Dendritic cell treated with granulocyte-macrophage colony-stimulating factor and Interleukin-4, amounts not matched to agents 40 ng/mL and 50 ng/mL, for 4 days (primary cell): ENCODE data around the gene WNT4.

Experiments
- H3K27ac Mint-ChIP-seq: one replicate; pipeline ENCODE4 v1.8.0; 2022; ENCODE audit warnings: mild to moderate bottlenecking, mixed read lengths
- H3K27me3 Mint-ChIP-seq: one replicate; pipeline ENCODE4 v1.8.0; 2022; ENCODE audit warnings: mild to moderate bottlenecking, mixed read lengths
- H3K36me3 Mint-ChIP-seq: one replicate; pipeline ENCODE4 v1.8.0; 2022; ENCODE audit warnings: low read depth, mixed read lengths
- H3K4me1 Mint-ChIP-seq: one replicate; pipeline ENCODE4 v1.8.0; 2022; ENCODE audit warnings: low read depth, mixed read lengths
- H3K4me3 Mint-ChIP-seq: one replicate; pipeline ENCODE4 v1.8.0; 2022; ENCODE audit warnings: mild to moderate bottlenecking, moderate library complexity, mixed read lengths
- H3K9me3 Mint-ChIP-seq: one replicate; pipeline ENCODE4 v1.8.0; 2022; ENCODE audit warnings: mixed read lengths
- intact Hi-C: fragments of 100-400 bp; cut with micrococcal nuclease; formaldehyde crosslinking; loops from one replicate; pipeline ENCODE4 v1.15.0; 2022

Gene WNT4

DNA sequence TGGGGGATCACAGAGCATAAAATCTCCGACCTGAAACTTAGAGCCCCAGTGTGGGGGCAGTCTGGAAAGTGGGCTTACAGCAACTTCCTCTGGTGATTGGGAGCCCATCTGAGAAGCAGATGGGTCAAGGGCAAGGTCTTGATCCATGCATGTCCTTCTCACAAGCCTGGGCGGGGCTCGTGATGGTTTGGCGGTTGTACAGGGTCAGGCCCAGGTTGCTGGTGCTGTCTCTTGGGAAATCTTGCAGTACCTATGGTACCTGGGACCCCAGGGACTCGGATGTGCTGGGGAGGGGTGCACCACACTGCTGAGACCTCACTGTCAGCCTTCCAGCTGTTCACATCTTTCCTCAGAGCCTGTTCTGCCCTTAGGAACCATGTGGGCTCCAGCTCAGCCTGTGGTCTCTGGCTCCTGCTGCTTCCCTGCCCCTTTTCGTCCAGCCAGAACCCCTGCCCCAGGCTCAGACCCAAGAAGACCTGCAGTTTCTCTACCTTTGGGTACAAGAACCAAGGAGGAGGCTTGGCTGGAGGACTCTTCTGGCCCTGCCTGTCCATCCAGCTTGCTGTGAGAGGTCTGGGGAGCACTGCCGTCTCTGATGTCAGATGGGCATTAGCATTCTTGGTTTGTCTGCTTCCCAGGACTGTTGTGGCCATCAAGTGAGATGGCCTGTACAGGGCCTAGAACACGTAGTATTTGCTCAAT, 24.5 kb downstream of the WNT4 start:
- H3K4me1 Mint-ChIP-seq = peaks cover 14% of the 10 kb centered on the region
- H3K27ac Mint-ChIP-seq = no peak overlapping the region
- peaks cover 81% of the 10 kb centered on the region for H3K36me3 Mint-ChIP-seq
- no peak overlapping the region for H3K4me3 Mint-ChIP-seq
- H3K9me3 Mint-ChIP-seq = no peaks in the 10 kb centered on the region
- intact Hi-C loops = no loop called here
- no peaks in the 10 kb centered on the region for H3K27me3 Mint-ChIP-seq

DNA sequence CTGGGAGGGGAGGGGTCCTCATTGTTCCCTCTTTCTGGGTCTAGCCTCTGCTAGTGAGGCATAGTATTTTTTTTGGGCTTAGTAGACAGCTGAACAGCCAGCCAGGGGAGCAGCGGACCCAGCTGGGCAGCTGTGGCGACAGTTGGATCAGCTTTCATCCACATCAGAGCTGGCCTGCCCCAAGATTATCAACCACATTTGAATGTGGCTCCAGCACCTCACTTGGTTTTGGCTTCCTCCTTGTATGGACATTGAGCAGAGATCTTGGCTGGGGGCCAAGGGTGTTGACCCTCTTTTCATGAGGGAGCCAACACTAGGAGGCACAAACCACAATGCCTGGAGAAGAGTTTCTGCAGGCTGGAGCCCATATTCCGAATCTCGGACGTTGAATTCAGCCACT, 25.0 kb downstream of the WNT4 start:
- H3K36me3 Mint-ChIP-seq = peaks cover 87% of the 10 kb centered on the region
- H3K27me3 Mint-ChIP-seq = no peaks in the 10 kb centered on the region
- no peak overlapping the region for H3K4me3 Mint-ChIP-seq
- intact Hi-C loops = no loop called here
- H3K27ac Mint-ChIP-seq = no peak overlapping the region
- peaks cover 14% of the 10 kb centered on the region for H3K4me1 Mint-ChIP-seq
- no peaks in the 10 kb centered on the region for H3K9me3 Mint-ChIP-seq

GRCh38 chr1:22117238-22117637, 25.7 kb downstream of the WNT4 start:
- H3K36me3 Mint-ChIP-seq = peaks cover 93% of the 10 kb centered on the region

GRCh38 chr1:22115286-22115685, 27.6 kb downstream of the WNT4 start:
- intact Hi-C loops = no loop called here
- no peaks in the 10 kb centered on the region for H3K9me3 Mint-ChIP-seq
- H3K4me1 Mint-ChIP-seq = peaks cover 19% of the 10 kb centered on the region
- no peak overlapping the region for H3K27ac Mint-ChIP-seq
- peaks cover 98% of the 10 kb centered on the region for H3K36me3 Mint-ChIP-seq
- H3K27me3 Mint-ChIP-seq = no peaks in the 10 kb centered on the region
- no peak overlapping the region for H3K4me3 Mint-ChIP-seq

More at GRCh38 chr1:22117238-22117637, 25.7 kb downstream of the WNT4 start:
- no peak overlapping the region for H3K4me3 Mint-ChIP-seq
- H3K4me1 Mint-ChIP-seq = peaks cover 14% of the 10 kb centered on the region
- no peaks in the 10 kb centered on the region for H3K9me3 Mint-ChIP-seq
- no peak overlapping the region for H3K27ac Mint-ChIP-seq
- intact Hi-C loops = no loop called here
- no peaks in the 10 kb centered on the region for H3K27me3 Mint-ChIP-seq

DNA sequence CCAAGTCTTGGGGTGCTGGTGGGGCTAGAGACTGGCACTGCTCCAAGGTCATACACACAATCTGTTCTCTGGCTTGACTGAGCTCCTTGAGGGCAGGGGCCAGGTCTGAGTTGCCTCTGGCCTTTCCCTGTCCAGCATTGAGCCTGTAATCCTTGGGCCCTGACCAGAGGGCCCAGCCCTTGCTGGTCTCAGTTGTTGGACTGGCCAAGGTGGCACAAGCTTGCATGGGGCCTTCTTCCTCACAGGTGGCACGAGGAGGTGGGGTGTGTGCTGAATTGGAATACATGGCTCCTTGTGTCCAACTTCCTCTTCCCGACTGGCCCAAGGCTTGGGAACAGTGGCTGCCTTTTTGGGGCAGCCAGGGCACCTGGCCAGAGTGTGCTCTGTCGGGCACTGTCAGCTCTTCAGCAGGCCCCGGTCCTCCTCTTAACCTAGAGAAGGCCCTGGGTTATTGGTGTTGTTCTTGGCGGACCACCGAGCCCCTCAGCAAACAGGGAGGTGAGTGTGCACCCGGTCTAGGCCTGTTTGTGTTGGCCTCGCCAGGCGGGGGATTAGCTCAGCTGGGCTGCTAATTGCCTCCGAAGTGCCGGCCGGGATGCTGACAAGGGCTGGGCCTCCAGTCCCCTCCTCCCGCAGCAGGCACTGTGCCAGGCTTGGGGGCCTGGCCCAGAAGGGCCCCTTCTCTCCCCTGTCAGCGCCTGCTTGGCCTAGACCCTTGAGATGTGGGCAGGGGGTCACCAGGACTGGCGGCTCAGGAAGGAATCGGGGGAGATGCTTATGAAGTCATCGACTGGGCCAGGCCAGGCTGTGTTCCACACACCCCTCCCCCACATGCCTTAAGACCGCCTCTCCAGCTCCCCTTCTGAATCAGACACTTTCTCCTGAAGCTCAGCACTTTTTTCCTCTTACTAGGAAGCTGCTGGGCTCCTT, 28.5 kb downstream of the WNT4 start:
- H3K27ac Mint-ChIP-seq = no peak overlapping the region
- H3K4me1 Mint-ChIP-seq = peaks cover 19% of the 10 kb centered on the region
- no peaks in the 10 kb centered on the region for H3K9me3 Mint-ChIP-seq
- no peaks in the 10 kb centered on the region for H3K27me3 Mint-ChIP-seq
- intact Hi-C loops = no loop called here
- peaks cover 91% of the 10 kb centered on the region for H3K36me3 Mint-ChIP-seq
- H3K4me3 Mint-ChIP-seq = no peak overlapping the region

- no peak overlapping the region for H3K27ac Mint-ChIP-seq
- intact Hi-C loops = no loop called here
- peaks cover 26% of the 10 kb centered on the region for H3K4me1 Mint-ChIP-seq
- no peak overlapping the region for H3K4me3 Mint-ChIP-seq
- H3K36me3 Mint-ChIP-seq = peaks cover 91% of the 10 kb centered on the region
- H3K27me3 Mint-ChIP-seq = no peaks in the 10 kb centered on the region
- H3K9me3 Mint-ChIP-seq = no peaks in the 10 kb centered on the region
Observed at GRCh38 chr1:22112554-22112953, 30.3 kb downstream of the WNT4 start.

- Mint-ChIP-seq H3K4me3 (no peak overlapping the region), H3K9me3 (no peaks in the 10 kb centered on the region), H3K27me3 (no peaks in the 10 kb centered on the region), H3K36me3 (peaks cover 88% of the 10 kb centered on the region), H3K4me1 (peaks cover 30% of the 10 kb centered on the region), H3K27ac (peak overlapping the region; percentile 14)
- intact Hi-C loops = no loop called here
Observed at GRCh38 chr1:22111620-22112019, 31.3 kb downstream of the WNT4 start.

GRCh38 chr1:22111115-22111514, 31.8 kb downstream of the WNT4 start:
- no peak overlapping the region for H3K27ac Mint-ChIP-seq
- intact Hi-C loops = no loop called here
- no peak overlapping the region for H3K4me3 Mint-ChIP-seq
- no peaks in the 10 kb centered on the region for H3K27me3 Mint-ChIP-seq
- H3K36me3 Mint-ChIP-seq = peaks cover 88% of the 10 kb centered on the region
- peaks cover 28% of the 10 kb centered on the region for H3K4me1 Mint-ChIP-seq
- no peaks in the 10 kb centered on the region for H3K9me3 Mint-ChIP-seq

DNA sequence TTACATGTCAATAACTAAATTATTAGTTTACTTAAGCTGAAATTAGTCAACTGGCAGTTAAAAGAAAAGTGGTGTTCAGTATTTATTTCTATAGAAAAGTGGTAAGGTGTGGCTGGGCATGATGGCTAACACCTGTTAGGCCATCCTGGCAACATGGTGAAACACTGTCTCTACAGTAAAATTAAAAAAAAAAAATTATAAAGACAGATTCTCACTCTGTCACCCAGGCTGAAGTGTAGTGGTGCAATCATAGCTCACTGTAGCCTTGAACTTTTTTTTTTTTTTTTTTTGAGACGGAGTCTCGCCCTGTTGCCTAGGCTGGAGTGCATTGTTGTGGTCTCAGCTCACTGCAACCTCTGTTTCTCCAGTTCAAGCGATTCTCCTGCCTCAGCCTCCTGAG, 32.9 kb downstream of the WNT4 start:
- no peak overlapping the region for H3K27ac Mint-ChIP-seq
- H3K4me3 Mint-ChIP-seq = no peak overlapping the region
- no peaks in the 10 kb centered on the region for H3K9me3 Mint-ChIP-seq
- intact Hi-C loops = no loop called here
- H3K4me1 Mint-ChIP-seq = peaks cover 26% of the 10 kb centered on the region
- no peaks in the 10 kb centered on the region for H3K27me3 Mint-ChIP-seq
- peaks cover 91% of the 10 kb centered on the region for H3K36me3 Mint-ChIP-seq

DNA sequence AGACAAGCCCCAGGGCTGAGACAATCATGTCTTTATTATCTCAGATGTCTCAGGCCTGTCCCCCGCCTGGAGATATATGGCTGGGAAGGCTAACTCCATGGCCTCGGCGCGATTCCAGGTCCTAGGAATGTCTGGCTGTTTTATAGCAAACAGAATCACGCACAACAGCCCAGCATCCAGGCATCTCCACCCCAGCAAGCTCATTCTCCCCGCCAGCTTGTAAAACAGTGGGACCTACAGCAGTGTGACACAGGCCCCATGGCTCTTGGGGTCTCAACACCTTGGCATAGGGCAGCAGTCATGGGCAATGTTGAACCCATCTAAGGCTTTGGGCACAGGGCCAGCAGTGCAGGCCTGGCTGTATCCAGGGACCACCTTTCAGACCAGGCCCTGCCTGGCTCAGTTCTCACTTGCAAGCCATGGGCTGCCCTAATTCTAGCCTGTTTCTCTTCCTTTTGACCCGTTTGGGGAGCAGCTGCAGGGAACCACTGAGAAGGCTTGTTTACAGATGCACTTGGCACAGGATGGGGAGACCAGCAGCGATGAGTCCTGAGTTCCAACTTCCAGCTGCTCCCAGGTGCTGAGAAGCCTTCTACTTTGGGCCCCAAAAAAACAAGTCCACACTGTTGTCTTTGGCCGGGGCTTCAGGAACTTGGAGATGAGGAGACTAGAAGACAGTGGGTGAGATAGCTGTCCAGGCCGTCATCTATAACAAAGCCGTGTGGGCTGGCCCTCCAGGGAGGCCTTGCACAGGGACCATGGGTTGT, 34.4 kb downstream of the WNT4 start:
- H3K4me3 Mint-ChIP-seq = no peak overlapping the region
- no peak overlapping the region for H3K27ac Mint-ChIP-seq
- H3K4me1 Mint-ChIP-seq = peaks cover 31% of the 10 kb centered on the region
- no peaks in the 10 kb centered on the region for H3K27me3 Mint-ChIP-seq
- intact Hi-C loops = no loop called here
- H3K9me3 Mint-ChIP-seq = no peaks in the 10 kb centered on the region
- H3K36me3 Mint-ChIP-seq = peaks cover 91% of the 10 kb centered on the region

DNA sequence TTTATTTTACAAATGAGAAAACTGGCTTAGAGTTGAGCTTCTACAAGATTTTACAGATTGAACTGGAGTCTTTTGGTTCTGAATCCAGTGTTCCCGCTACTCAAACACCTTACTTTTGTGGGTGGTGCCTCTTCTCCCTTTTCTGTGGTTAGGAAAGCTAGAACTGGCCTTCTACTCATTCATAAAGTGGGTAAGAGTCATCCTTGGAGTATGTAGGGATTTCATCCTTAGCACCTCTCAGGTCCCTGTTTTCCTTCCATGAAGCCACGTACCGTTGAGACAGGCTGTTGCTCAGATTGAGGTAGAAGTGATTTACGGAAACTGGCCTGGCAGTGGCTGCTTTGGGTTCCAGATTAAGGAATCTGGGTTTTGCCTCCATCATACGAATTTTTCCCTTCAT, 35.8 kb downstream of the WNT4 start:
- Mint-ChIP-seq H3K9me3 (no peaks in the 10 kb centered on the region), H3K27me3 (no peaks in the 10 kb centered on the region), H3K4me1 (peaks cover 35% of the 10 kb centered on the region), H3K4me3 (no peak overlapping the region), H3K27ac (no peak overlapping the region), H3K36me3 (peaks cover 89% of the 10 kb centered on the region)
- intact Hi-C loops = no loop called here

GRCh38 chr1:22105611-22106207, 37.2 kb downstream of the WNT4 start:
- no peak overlapping the region for H3K27ac Mint-ChIP-seq
- peaks cover 81% of the 10 kb centered on the region for H3K36me3 Mint-ChIP-seq
- intact Hi-C loops = no loop called here
- H3K4me3 Mint-ChIP-seq = no peak overlapping the region
- no peaks in the 10 kb centered on the region for H3K9me3 Mint-ChIP-seq
- H3K27me3 Mint-ChIP-seq = no peaks in the 10 kb centered on the region
- peaks cover 36% of the 10 kb centered on the region for H3K4me1 Mint-ChIP-seq

DNA sequence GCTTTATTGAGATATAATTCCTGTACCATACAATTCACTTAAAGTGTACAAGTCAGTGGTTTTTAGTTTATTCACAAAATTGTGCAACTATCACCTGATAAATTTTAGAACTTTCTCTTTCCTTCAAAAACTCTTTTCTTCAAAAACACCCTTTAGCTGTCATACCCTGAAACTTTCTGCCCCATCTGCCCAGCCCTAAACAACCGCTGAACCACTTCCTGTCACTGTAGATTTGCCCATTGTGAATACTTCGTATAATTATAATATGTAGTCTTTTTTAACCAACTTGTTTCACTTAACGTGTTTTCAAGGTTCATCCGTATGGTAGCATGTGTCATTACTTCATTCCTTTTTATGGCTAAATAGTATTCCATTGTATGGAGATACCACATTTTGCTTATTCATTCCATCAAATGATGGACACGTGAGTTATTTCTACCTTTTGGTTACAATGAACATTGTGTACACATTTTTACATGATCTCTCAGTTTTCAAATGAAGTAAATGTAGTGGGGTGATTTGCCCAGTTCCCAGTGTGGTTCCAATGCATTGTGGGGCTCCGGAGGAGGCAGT, 37.9 kb downstream of the WNT4 start:
- Mint-ChIP-seq H3K9me3 (no peaks in the 10 kb centered on the region), H3K4me3 (no peak overlapping the region), H3K4me1 (peaks cover 44% of the 10 kb centered on the region), H3K27ac (no peak overlapping the region), H3K27me3 (no peaks in the 10 kb centered on the region), H3K36me3 (peaks cover 78% of the 10 kb centered on the region)
- intact Hi-C loops = no loop called here
